ENCODE results near the gene WDR7.

DNA sequence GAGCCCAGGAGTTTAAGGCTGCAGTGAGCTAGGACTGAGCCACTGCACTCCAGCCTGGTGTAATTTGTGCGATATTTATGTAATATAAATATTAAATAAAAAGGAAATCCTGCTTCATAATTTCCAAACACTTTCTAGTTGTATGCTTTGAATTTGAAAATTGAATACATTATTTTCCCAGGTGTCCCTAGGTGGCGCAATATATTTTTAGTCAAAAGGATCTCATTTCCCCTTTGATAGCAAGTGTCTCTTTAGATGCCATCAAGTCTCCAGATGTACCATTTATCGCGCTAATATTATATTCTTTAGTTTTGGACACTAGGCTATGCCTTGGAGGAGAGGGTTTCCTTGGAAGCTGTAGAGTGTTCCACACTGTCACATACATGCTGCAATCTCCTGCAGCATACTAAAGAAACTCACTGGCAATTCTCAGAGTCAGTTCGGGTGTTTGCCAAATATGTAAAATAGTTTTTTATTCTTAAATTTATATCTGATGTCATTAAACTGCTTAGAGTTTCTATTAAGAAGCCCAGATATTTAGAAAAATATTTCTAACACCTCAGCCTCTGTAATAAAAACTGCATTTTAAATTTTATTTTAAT lies 5.6 kb upstream of the WDR7 start:
- peak in 3 of 4 experiments; percentile 12 to 30 (median 29) for TF ChIP-seq CTCF (IDR thresholded peaks at IDR 0.05)
- no peak for TF ChIP-seq POLR2A (IDR thresholded peaks at IDR 0.05)
- TF ChIP-seq POLR2AphosphoS5 (IDR thresholded peaks at IDR 0.05): no peak

All from prostate gland (tissue), 2 donors.